Fibroblast of skin of left quadriceps (primary cell): ENCODE results near the gene CNTNAP3B.
"Not testable (repeated sequence)": the region's sequence is repeated elsewhere in the genome, so short reads cannot be mapped to it uniquely, and the experiment has no call there.

ENCODE experiments used
- DNase-seq, 2 experiments: peaks; one replicate each; pipeline ENCODE4 v3.0.0-alpha.2; 2013; ENCODE audit warnings: low read depth in 2 of 2

The CNTNAP3B gene

DNA sequence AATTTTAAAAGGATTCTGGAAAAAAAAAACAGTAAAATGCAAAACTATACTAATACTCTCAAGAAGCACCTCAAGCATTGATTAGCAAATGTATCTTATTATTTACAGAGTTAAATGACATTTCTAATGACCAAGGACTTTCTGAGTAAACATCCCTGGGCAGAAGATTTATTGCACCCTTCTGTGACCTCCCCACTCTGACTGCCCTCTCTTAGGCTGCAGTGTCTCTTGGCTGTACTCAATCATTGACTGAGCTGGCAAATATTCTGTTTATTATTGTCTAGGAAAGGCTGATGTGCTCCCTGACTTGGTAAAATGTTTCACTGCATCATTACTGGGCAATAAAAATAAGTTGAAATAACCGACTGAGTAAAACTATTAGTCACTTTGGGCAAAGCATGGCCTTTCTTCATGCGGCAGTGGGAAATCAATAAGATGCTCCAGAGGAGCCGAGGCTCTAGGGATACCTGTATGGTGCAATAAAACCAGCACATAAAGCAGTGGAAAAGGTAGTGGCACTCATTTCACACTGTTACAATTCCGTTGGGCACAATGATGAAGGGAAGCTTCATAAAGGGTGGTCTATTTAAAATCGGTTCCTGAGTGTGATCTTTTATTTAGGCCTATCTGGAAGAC, 151.1 kb downstream of the CNTNAP3B start:
- DNase-seq: not testable (repeated sequence)

- DNase-seq: not testable (repeated sequence)
These were observed 154.3 kb downstream of the CNTNAP3B start for GRCh38 chr9:41974906-41975305.

DNA sequence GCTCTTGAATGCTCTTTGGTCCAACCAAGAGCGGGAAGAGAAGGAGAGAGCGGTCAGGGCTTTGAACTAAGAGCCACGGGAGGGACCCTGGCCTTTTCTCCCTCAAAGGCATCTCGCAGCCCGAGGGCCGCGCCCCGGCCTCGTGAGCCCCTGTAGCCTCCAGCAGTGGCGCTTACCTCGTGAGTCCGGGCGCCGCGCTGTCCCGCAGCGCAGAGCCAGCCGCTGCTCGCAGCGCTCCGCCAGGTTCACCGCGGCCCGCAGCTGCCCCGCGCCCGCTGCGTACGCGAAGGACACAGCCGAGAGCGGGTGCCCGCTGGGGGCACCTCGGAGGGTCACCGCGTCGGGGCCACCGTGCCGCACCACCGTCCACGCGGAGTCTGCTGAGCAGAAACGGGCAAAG, 176.2 kb downstream of the CNTNAP3B start:
- DNase-seq: not testable (repeated sequence)

GRCh38 chr9:41941738-41942137, 187.5 kb downstream of the CNTNAP3B start:
- not testable (repeated sequence) for DNase-seq

DNA sequence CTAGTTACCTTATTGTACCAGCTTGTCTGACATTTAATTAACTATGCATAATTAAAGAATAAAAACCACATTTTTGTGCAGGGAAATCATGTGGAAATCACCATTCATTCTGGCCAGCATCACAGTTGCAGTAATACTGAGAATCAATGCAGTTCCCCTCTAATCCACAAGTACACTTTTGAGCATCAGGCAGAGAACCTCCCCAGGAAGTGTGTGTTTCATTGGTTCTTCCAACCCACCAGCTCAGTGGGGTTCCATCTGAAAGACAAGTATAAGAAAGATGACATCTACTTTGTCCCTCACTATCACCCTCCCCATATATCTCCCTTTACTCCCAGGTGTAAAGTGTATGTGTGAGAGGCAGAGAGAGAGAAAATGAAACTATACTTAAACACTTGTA, 191.1 kb downstream of the CNTNAP3B start:
- not testable (repeated sequence) for DNase-seq

DNA sequence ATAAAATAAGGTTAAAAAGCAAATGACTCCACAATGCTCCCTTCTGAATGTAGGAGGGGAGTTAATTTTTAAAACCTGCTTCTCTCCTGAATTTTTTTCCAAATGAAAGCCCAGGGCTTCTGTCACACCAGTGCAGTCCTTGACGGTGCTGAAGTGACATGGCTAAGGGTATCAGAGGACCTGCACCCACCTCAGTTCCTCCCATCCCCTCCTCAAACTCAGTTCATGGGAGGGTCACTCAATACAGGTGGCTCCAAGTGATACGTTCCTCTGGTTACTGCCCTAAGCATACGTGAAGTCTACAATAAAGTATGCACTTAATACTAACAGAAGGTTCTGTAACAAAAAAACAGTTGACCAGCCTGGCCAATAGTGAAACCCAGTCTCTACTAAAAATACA, 193.5 kb downstream of the CNTNAP3B start:
- DNase-seq: not testable (repeated sequence)

DNA sequence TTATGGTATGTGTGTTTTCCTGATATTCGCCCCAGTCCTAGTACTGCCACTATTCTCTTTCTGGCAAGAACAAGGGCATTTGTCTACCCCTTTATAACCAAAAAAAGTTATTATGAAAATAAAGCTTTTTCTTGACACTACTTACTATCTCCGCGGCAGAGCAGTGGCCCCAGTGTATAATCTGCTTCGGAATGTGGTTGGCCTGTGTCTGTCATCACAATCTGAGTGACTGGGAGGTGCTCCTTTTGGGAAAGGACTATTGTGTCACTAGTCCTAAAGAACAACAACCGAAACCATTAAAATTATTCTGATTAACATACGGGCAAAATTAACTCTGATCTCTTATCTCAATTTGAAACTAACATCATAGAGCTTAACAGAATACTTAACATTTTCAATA, 200.1 kb downstream of the CNTNAP3B start:
- not testable (repeated sequence) for DNase-seq

DNA sequence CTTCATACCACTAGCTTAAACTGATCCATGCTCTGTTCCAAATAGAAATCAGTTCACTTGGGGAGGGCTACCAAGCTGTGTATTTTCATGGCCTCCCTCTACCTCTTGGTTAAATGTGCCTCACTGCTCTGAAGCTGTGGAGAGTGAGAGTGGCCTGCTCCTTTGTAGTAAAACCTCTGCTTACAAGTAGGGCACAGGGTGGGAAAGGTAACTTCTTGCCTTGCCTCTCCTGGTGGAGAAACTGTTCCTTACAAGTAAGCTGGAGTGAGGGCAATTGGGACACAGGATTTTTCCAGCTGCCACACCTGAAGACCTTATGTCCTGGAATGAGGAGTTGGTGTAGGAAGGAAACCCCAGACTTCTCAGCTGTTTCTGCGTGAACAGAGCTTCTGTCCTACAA, 211.9 kb downstream of the CNTNAP3B start:
- not testable (repeated sequence) for DNase-seq

GRCh38 chr9:41905488-41905887, 223.7 kb downstream of the CNTNAP3B start:
- DNase-seq: not testable (repeated sequence)

DNA sequence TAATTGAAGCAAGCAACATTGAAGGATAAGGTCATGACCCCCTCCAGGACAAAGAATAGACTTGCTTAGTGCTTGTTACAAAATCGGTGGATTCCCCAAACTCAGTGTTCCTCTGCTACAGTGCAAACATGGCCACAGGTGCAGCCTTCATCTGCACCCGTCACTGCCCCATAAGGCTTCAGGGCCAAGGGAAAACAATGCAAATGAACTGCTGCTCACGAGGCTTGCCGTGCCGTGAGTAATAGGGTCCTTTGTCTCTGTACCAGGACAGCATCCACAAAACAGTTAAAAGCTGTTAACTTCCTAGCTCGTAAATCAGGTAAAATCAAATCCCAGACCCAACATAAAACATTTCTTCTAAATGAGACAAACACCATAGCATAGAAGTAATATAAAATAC, 226.5 kb downstream of the CNTNAP3B start:
- DNase-seq: not testable (repeated sequence)

DNA sequence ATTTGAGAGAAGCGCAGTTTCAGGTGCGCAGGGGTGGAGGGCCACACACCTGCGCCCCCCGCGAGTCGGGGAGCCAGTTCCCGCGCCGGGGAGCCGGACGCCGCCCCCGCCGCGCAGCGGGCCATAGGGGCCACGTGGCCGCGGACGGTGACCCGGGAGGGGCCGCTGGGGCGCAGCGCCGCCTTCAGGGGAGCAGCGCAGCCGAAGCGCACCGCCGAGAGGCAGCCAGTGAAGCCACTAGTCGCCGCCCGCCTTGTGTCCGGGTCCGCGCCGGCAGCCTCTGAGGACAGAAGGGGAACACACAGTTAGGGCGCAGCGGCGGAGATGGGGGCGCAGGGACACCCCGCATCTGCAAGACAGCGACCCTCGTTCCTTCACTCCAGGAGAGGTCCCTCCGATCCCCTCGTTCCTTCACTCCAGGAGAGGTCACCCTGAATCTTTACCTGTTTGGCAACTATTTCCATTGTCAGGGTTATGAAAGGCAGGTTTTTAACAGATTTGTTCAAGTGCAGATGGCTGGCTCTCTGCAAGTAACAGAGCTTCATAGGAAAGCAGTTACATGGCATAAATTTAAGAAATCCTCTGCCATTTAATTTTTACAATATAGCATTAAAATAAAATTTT, 230.4 kb downstream of the CNTNAP3B start:
- not testable (repeated sequence) for DNase-seq

DNA sequence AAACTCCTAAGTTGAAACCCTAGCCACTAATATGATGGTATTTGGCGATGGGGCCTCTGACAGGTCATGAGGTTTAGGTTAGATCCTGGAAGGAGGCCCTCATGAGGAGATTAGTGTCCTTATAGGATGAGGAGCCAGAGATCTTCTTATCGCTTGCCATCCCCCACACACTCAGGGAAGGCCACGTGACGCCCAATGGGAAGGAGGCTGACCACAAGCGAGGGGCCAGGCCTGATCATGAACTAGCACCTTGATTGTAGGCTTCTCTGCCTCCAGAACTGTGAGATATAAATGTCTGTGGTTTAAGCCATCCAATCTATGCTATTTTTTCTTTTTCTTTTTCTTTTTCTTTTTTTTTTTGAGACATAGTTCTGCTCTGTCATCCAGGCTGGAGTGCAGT, 254.7 kb downstream of the CNTNAP3B start:
- not testable (repeated sequence) for DNase-seq

DNA sequence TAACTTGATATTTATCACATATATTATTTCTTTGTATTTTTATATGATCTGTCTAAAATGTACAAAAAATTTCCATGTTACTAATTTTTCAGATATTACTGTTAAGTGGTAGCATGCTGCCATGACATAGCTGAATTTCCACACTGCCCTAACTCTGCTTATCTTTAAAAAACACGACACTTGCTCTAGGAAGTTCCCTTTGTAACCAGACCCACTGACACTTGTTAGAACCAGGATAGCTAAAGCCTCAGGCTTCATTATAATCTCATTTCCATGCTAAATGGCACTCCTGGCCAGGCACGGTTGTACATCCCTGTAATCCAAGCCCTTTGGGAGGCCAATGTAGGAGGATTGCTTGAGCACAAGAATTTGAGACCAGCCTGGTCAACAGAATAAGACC, 273.8 kb downstream of the CNTNAP3B start:
- not testable (repeated sequence) for DNase-seq

DNA sequence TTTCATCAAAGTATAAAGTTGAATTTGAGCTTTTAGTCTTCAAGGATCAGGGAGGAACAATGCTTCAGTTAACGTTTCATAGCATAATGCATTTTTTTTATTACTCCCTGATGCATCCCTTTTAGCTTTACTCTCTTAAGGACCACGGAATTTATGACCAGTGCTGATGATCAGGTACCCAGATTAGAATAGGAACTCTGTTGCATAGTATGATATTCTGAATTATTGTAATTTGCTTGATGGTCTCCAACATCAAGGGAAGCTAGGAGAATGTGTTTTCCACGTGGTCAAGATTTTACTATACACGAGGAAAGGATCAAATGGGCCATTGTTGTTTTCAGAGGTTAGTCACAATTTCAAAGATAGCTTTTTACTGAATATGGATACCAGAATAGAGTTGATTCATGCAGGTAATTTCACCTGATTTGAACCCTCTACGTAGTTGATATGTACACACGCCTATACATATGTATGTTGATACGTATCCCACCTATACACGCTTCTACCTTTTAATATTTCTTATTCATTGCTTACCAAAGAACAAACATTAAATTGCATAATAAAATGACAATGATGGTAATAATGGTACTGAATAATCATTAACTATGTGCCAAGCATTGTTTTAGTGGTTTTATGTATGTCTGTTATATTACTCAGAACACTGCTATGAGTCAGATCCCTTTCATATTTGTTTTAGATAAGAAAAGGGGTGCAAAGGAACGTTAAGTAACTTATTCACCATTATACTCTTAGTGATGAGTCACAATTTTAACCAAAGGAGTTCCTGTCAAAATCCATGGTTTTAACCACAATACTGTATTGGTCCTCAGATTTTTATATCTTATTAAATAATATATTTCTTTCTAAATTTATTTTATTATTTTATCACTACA, 277.1 kb downstream of the CNTNAP3B start:
- DNase-seq: not testable (repeated sequence)

- DNase-seq: not testable (repeated sequence)
These were observed 281.4 kb downstream of the CNTNAP3B start for GRCh38 chr9:41847829-41848228.
